Fibroblast of pulmonary artery (primary cell): ENCODE results near the gene PDZRN3.

Source experiments
- DNase-seq: peaks from one replicate; pipeline ENCODE4 v3.0.0-alpha.2; 2010; ENCODE audit warnings: low read depth
- H3K4me3 ChIP-seq: replicated peaks from 2 replicates; pipeline ENCODE4 v1.5.1; 2011; ENCODE audit warnings: low read depth, mild to moderate bottlenecking, control low read depth, low read length, moderate library complexity
- TF ChIP-seq, protein P1 (sequence below): IDR thresholded peaks from 2 replicates; pipeline ENCODE4 v1.5.1; 2011; ENCODE audit warnings: mild to moderate bottlenecking, control low read depth, low read length, inconsistent platforms; ENCODE audit errors: missing control alignments

The PDZRN3 gene

GRCh38 chr3:73624017-73624820 lies 522 bp downstream of the PDZRN3 start:
- H3K4me3 ChIP-seq, result peak overlapping the region; percentile 63
- DNase-seq, result peak; percentile 70
- TF ChIP-seq, protein P1, sequence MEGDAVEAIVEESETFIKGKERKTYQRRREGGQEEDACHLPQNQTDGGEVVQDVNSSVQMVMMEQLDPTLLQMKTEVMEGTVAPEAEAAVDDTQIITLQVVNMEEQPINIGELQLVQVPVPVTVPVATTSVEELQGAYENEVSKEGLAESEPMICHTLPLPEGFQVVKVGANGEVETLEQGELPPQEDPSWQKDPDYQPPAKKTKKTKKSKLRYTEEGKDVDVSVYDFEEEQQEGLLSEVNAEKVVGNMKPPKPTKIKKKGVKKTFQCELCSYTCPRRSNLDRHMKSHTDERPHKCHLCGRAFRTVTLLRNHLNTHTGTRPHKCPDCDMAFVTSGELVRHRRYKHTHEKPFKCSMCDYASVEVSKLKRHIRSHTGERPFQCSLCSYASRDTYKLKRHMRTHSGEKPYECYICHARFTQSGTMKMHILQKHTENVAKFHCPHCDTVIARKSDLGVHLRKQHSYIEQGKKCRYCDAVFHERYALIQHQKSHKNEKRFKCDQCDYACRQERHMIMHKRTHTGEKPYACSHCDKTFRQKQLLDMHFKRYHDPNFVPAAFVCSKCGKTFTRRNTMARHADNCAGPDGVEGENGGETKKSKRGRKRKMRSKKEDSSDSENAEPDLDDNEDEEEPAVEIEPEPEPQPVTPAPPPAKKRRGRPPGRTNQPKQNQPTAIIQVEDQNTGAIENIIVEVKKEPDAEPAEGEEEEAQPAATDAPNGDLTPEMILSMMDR, result no peak

GRCh38 chr3:73623346-73623745 lies 1.4 kb downstream of the PDZRN3 start:
- TF ChIP-seq, protein P1, result no peak
- DNase-seq, result no peak
- H3K4me3 ChIP-seq, result peak overlapping the region; percentile 63

DNA sequence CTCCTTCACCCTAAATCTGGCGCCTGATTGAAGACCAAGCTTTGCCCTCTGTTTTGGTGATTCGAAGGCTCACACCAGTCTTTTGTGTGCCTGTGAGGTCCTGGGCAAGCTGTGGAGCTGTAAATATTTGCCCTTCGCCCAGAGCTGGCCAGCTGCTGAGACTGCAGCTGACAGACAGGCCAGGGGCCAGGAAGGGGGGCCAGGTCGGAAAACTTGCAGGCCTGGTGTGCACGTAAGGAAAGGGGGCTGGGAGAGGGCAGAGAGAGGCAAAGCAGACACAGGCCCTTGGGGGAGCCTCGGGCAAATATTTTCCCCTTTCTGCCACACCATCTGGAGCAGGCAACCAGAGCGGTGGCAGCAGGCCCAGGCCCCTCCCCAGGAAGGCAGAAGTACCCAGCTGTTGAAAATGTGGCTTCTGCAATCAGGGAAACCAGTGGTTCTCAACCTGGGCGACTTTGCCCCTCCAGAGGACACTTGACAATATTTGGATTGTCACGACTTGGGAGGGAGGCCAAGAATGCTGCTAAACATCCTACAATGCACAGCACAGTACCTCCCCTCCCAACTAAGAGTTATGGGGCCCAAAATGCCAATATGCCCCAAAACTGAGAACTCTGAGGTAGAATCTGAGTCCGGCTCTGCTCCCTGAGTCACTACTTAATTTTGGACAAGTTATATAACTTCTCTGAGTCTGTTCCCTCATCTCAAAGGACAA lies 2.5 kb downstream of the PDZRN3 start:
- TF ChIP-seq, protein P1, result no peak
- H3K4me3 ChIP-seq, result peak overlapping the region; percentile 63
- no peak for DNase-seq

GRCh38 chr3:73621388-73621787 lies 3.4 kb downstream of the PDZRN3 start:
- DNase-seq, result no peak
- TF ChIP-seq, protein P1, result no peak
- no peak overlapping the region for H3K4me3 ChIP-seq

GRCh38 chr3:73618461-73618860 lies 6.3 kb downstream of the PDZRN3 start:
- TF ChIP-seq, protein P1, result no peak
- no peak overlapping the region for H3K4me3 ChIP-seq
- DNase-seq, result no peak

GRCh38 chr3:73616056-73616455 lies 8.7 kb downstream of the PDZRN3 start:
- no peak for DNase-seq
- TF ChIP-seq, protein P1, result no peak

More at GRCh38 chr3:73616056-73616455, 8.7 kb downstream of the PDZRN3 start:
- H3K4me3 ChIP-seq, result no peak overlapping the region
